ENCODE results near the gene RFWD3.

RFWD3 gene

GRCh38 chr16:74709441-74709877 lies 42.8 kb upstream of the RFWD3 start:
- H3K27ac ChIP-seq (ENCODE audit: low read depth, low read length, poor library complexity, severe bottlenecking): no peak overlapping the region
- H3K9ac ChIP-seq (ENCODE audit: low read length): no peak overlapping the region
- no peaks in the 10 kb centered on the region for H3K79me2 ChIP-seq (ENCODE audit: insufficient read depth, low read length)
- H3K36me3 ChIP-seq (ENCODE audit: insufficient read depth, low read length): no peaks in the 10 kb centered on the region
- no peak overlapping the region for H3K4me3 ChIP-seq (ENCODE audit: low read depth, low read length, poor library complexity, severe bottlenecking)
- H3K27me3 ChIP-seq (ENCODE audit: insufficient read depth, low read length): no peaks in the 10 kb centered on the region; the same call in none of the 2 replicates
- TF ChIP-seq EZH2 (IDR thresholded peaks at IDR 0.05; ENCODE audit: borderline replicate concordance, low read length) (no peak), CTCF (IDR thresholded peaks at IDR 0.05; ENCODE audit: low read length) (peak; percentile 92)
- H3K9me2 ChIP-seq (ENCODE audit: low read depth, low read length): no peaks in the 10 kb centered on the region
- H3K4me2 ChIP-seq (ENCODE audit: low read length): no peak overlapping the region
- H4K20me1 ChIP-seq (ENCODE audit: insufficient read depth, low read length): no peaks in the 10 kb centered on the region
- H3F3A ChIP-seq (ENCODE audit: insufficient read depth, low read length): no peaks in the 10 kb centered on the region
- H3K9me3 ChIP-seq (ENCODE audit: low read length): no peaks in the 10 kb centered on the region
- H3K4me1 ChIP-seq (ENCODE audit: insufficient read depth, low read length, severe bottlenecking): no peaks in the 10 kb centered on the region
- no peak overlapping the region for H2AFZ ChIP-seq (ENCODE audit: low read length)

- H3K27me3 ChIP-seq (ENCODE audit: insufficient read depth, low read length): no peaks in the 10 kb centered on the region
- H3K9me3 ChIP-seq (ENCODE audit: low read length): no peaks in the 10 kb centered on the region
- H2AFZ ChIP-seq (ENCODE audit: low read length): no peak within 1 kb of the TSS
- H3K36me3 ChIP-seq (ENCODE audit: insufficient read depth, low read length): no peaks in the 10 kb centered on the region
- peak within 1 kb of the TSS; percentile 37; the same call in 1 of the 2 replicates for H3K9ac ChIP-seq (ENCODE audit: low read length)
- no peaks in the 10 kb centered on the region for H3F3A ChIP-seq (ENCODE audit: insufficient read depth, low read length)
- H3K27ac ChIP-seq (ENCODE audit: low read depth, low read length, poor library complexity, severe bottlenecking): no peak within 1 kb of the TSS
- H4K20me1 ChIP-seq (ENCODE audit: insufficient read depth, low read length): no peaks in the 10 kb centered on the region
- peaks cover 27% of the 10 kb centered on the region for H3K4me1 ChIP-seq (ENCODE audit: insufficient read depth, low read length, severe bottlenecking)
- peak within 1 kb of the TSS; percentile 54 for H3K4me3 ChIP-seq (ENCODE audit: low read depth, low read length, poor library complexity, severe bottlenecking)
- H3K4me2 ChIP-seq (ENCODE audit: low read length): peak within 1 kb of the TSS; percentile 93
- TF ChIP-seq EZH2 (IDR thresholded peaks at IDR 0.05; ENCODE audit: borderline replicate concordance, low read length): no peak
- no peak for TF ChIP-seq CTCF (IDR thresholded peaks at IDR 0.05; ENCODE audit: low read length)
- no peaks in the 10 kb centered on the region for H3K79me2 ChIP-seq (ENCODE audit: insufficient read depth, low read length)
- H3K9me2 ChIP-seq (ENCODE audit: low read depth, low read length): no peaks in the 10 kb centered on the region
Observed at GRCh38 chr16:74700438-74701225, 34.0 kb upstream of the RFWD3 start, which contains the start of gene MLKL. MLKL (minus strand) TSS chr16:74700862; CDS start chr16:74695757, 5,105 bp downstream.

- Histone ChIP-seq H3K9me2 (ENCODE audit: low read depth, low read length) (no peaks in the 10 kb centered on the region), H3F3A (ENCODE audit: insufficient read depth, low read length) (no peaks in the 10 kb centered on the region), H2AFZ (ENCODE audit: low read length) (no peak overlapping the region), H3K4me1 (ENCODE audit: insufficient read depth, low read length, severe bottlenecking) (peaks cover 27% of the 10 kb centered on the region), H4K20me1 (ENCODE audit: insufficient read depth, low read length) (no peaks in the 10 kb centered on the region), H3K9ac (ENCODE audit: low read length) (peak overlapping the region; percentile 37; the same call in 1 of the 2 replicates), H3K4me3 (ENCODE audit: low read depth, low read length, poor library complexity, severe bottlenecking) (peak overlapping the region; percentile 54), H3K27ac (ENCODE audit: low read depth, low read length, poor library complexity, severe bottlenecking) (no peak overlapping the region), H3K79me2 (ENCODE audit: insufficient read depth, low read length) (no peaks in the 10 kb centered on the region), H3K9me3 (ENCODE audit: low read length) (no peaks in the 10 kb centered on the region), H3K36me3 (ENCODE audit: insufficient read depth, low read length) (no peaks in the 10 kb centered on the region), H3K4me2 (ENCODE audit: low read length) (peak overlapping the region; percentile 93), H3K27me3 (ENCODE audit: insufficient read depth, low read length) (no peaks in the 10 kb centered on the region)
- TF ChIP-seq EZH2 (IDR thresholded peaks at IDR 0.05; ENCODE audit: borderline replicate concordance, low read length) (no peak), CTCF (IDR thresholded peaks at IDR 0.05; ENCODE audit: low read length) (no peak)
Observed at GRCh38 chr16:74700116-74700437, 33.4 kb upstream of the RFWD3 start.
